ENCODE measurements around the gene SH3PXD2B.
"Not testable (repeated sequence)": the region's sequence is repeated elsewhere in the genome, so short reads cannot be mapped to it uniquely, and the experiment has no call there.

SH3PXD2B gene

GRCh38 chr5:172371684-172372083, 82.6 kb downstream of the SH3PXD2B start:
- H3K36me3 ChIP-seq (ENCODE audit: control insufficient read depth, low read length): no peaks in the 10 kb centered on the region
- no peak overlapping the region for H3K27ac ChIP-seq (ENCODE audit: low read depth, low read length)
- H3K79me2 ChIP-seq (ENCODE audit: control insufficient read depth, low read length): no peaks in the 10 kb centered on the region
- peaks cover 25% of the 10 kb centered on the region for H3K9me3 ChIP-seq (ENCODE audit: control insufficient read depth, insufficient read depth, low read length)
- TF ChIP-seq CTCF (IDR thresholded peaks at IDR 0.05; ENCODE audit: low read depth, low read length, poor library complexity, severe bottlenecking): no peak
- TF ChIP-seq EZH2phosphoT487 (IDR thresholded peaks at IDR 0.05; ENCODE audit: borderline replicate concordance, low read length): no peak
- H3F3A ChIP-seq (ENCODE audit: control insufficient read depth, insufficient read depth): no peaks in the 10 kb centered on the region
- H3K27me3 ChIP-seq (ENCODE audit: control insufficient read depth, low read length): no peaks in the 10 kb centered on the region
- no peaks in the 10 kb centered on the region for H3K4me1 ChIP-seq (ENCODE audit: control insufficient read depth, low read length)
- no peaks in the 10 kb centered on the region for H4K20me1 ChIP-seq (ENCODE audit: control insufficient read depth, insufficient read depth, low read depth, low read length)
- no peak overlapping the region for H3K4me2 ChIP-seq (ENCODE audit: low read length)
- H3K9me2 ChIP-seq (replicated peaks; ENCODE audit: control insufficient read depth, low read length): no peaks in the 10 kb centered on the region
- no peak overlapping the region for H3K4me3 ChIP-seq (ENCODE audit: low read length)

GRCh38 chr5:172370648-172371545, 83.4 kb downstream of the SH3PXD2B start:
- Histone ChIP-seq H3K36me3 (ENCODE audit: control insufficient read depth, low read length) (no peaks in the 10 kb centered on the region), H3K4me2 (ENCODE audit: low read length) (no peak overlapping the region), H3K79me2 (ENCODE audit: control insufficient read depth, low read length) (no peaks in the 10 kb centered on the region), H3K4me1 (ENCODE audit: control insufficient read depth, low read length) (no peaks in the 10 kb centered on the region), H3K4me3 (ENCODE audit: low read length) (no peak overlapping the region), H3K27ac (ENCODE audit: low read depth, low read length) (no peak overlapping the region), H4K20me1 (ENCODE audit: control insufficient read depth, insufficient read depth, low read depth, low read length) (no peaks in the 10 kb centered on the region), H3K9me3 (ENCODE audit: control insufficient read depth, insufficient read depth, low read length) (peaks cover 25% of the 10 kb centered on the region), H3F3A (ENCODE audit: control insufficient read depth, insufficient read depth) (no peaks in the 10 kb centered on the region), H3K27me3 (ENCODE audit: control insufficient read depth, low read length) (no peaks in the 10 kb centered on the region), H3K9me2 (replicated peaks; ENCODE audit: control insufficient read depth, low read length) (no peaks in the 10 kb centered on the region)
- TF ChIP-seq EZH2phosphoT487 (IDR thresholded peaks at IDR 0.05; ENCODE audit: borderline replicate concordance, low read length) (no peak), CTCF (IDR thresholded peaks at IDR 0.05; ENCODE audit: low read depth, low read length, poor library complexity, severe bottlenecking) (peak; percentile 85)

DNA sequence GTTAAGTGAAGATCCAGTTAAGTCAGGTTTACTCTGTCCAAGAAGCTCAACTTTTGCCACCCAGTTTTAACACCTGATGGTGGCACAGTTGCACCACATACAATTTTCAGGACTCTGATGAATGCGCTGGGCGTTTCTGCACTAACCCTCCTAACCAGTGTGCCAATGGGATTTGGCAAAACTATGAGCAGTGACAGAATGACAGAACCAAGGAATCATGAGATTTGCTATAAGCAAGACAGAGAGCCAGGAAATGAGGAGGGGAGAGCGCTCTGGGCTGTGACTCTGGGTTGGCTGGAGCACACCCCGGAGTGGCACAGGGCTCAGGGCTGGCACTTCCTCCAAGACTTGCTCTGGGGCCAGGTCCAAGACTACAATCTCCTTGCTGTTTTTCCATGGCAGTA, 84.1 kb downstream of the SH3PXD2B start:
- no peaks in the 10 kb centered on the region for H3K9me2 ChIP-seq (replicated peaks; ENCODE audit: control insufficient read depth, low read length)
- no peak overlapping the region for H3K4me3 ChIP-seq (ENCODE audit: low read length)
- no peak for TF ChIP-seq CTCF (IDR thresholded peaks at IDR 0.05; ENCODE audit: low read depth, low read length, poor library complexity, severe bottlenecking)
- no peak for TF ChIP-seq EZH2phosphoT487 (IDR thresholded peaks at IDR 0.05; ENCODE audit: borderline replicate concordance, low read length)
- no peaks in the 10 kb centered on the region for H4K20me1 ChIP-seq (ENCODE audit: control insufficient read depth, insufficient read depth, low read depth, low read length)
- H3K4me2 ChIP-seq (ENCODE audit: low read length): no peak overlapping the region
- no peaks in the 10 kb centered on the region for H3K36me3 ChIP-seq (ENCODE audit: control insufficient read depth, low read length)
- no peaks in the 10 kb centered on the region for H3F3A ChIP-seq (ENCODE audit: control insufficient read depth, insufficient read depth)
- peaks cover 25% of the 10 kb centered on the region for H3K9me3 ChIP-seq (ENCODE audit: control insufficient read depth, insufficient read depth, low read length)
- no peak overlapping the region for H3K27ac ChIP-seq (ENCODE audit: low read depth, low read length)
- H3K79me2 ChIP-seq (ENCODE audit: control insufficient read depth, low read length): no peaks in the 10 kb centered on the region
- H3K4me1 ChIP-seq (ENCODE audit: control insufficient read depth, low read length): no peaks in the 10 kb centered on the region
- H3K27me3 ChIP-seq (ENCODE audit: control insufficient read depth, low read length): no peaks in the 10 kb centered on the region

- H3K36me3 ChIP-seq (ENCODE audit: control insufficient read depth, low read length); H3K79me2 ChIP-seq (ENCODE audit: control insufficient read depth, low read length); H3K4me3 ChIP-seq (ENCODE audit: low read length); H3K27ac ChIP-seq (ENCODE audit: low read depth, low read length); H3K9me2 ChIP-seq (replicated peaks; ENCODE audit: control insufficient read depth, low read length); H4K20me1 ChIP-seq (ENCODE audit: control insufficient read depth, insufficient read depth, low read depth, low read length); H3K27me3 ChIP-seq (ENCODE audit: control insufficient read depth, low read length); H3K4me1 ChIP-seq (ENCODE audit: control insufficient read depth, low read length); H3F3A ChIP-seq (ENCODE audit: control insufficient read depth, insufficient read depth); H3K4me2 ChIP-seq (ENCODE audit: low read length): not testable (repeated sequence)
- H3K9me3 ChIP-seq (ENCODE audit: control insufficient read depth, insufficient read depth, low read length): peaks cover 25% of the 10 kb centered on the region
Observed at GRCh38 chr5:172368699-172369098, 85.6 kb downstream of the SH3PXD2B start.
